IMR-90 (cell line): Measurements from ENCODE around the gene B3GNT5. TPM values are rescaled to one million over a fixed set of nuclear protein-coding genes. Genes with fewer than 3 reads are reported as not detected.

Experiments
- ATAC-seq: fragments of 200-7000 bp; cut with Tn5 transposase; 2 replicates; pipeline ENCODE4 v1.9.1; 2020; ENCODE audit warnings: low read depth, mild to moderate bottlenecking, moderate library complexity
- BruUV-seq: library from RNA; stranded (reverse); fragments of 400-500 nt; replicated peaks from 2 replicates; lab custom pipeline; 2021; lab: Mats Ljungman, UMichigan
- CTCF ChIA-PET: fragments of 300-600 bp; formaldehyde crosslinking; extraction: SDS; loops from one replicate; lab custom pipeline; 2021; ENCODE audit warnings: antibody characterized with exemption; lab: Yijun Ruan, JAX
- POLR2A ChIA-PET: fragments of 300-600 bp; sonication (Branson Sonifier 250); formaldehyde crosslinking; loops from one replicate; lab custom pipeline; 2022; ENCODE audit warnings: antibody characterized with exemption; ENCODE audit not compliant: unreplicated experiment; lab: Charles Lee
- DNase-seq: peaks from one replicate; pipeline ENCODE4 v3.0.0; 2013
- H2AFZ ChIP-seq: replicated peaks from 2 replicates; pipeline ENCODE3; 2013; ENCODE audit warnings: low read length, mild to moderate bottlenecking; ENCODE audit not compliant: poor library complexity
- H2AK5ac ChIP-seq: 2 replicates; pipeline ENCODE4 v1.6.1; 2013; ENCODE audit warnings: low read depth, low read length, inconsistent platforms
- H2AK9ac ChIP-seq: replicated peaks from 2 replicates; pipeline ENCODE3; 2013; ENCODE audit warnings: mild to moderate bottlenecking, low read depth, low read length, moderate library complexity; ENCODE audit not compliant: poor library complexity
- H2BK120ac ChIP-seq: 2 replicates; pipeline ENCODE4 v1.6.1; 2013; ENCODE audit warnings: low read depth, low read length, inconsistent platforms
- H2BK15ac ChIP-seq: 3 replicates; pipeline ENCODE4 v1.6.1; 2013; ENCODE audit warnings: low read depth, low read length, inconsistent platforms
- H2BK20ac ChIP-seq: 2 replicates; pipeline ENCODE4 v1.6.1; 2013; ENCODE audit warnings: low read depth, mild to moderate bottlenecking, inconsistent platforms, low read length, moderate library complexity
- H2BK5ac ChIP-seq: 2 replicates; pipeline ENCODE4 v1.6.1; 2013; ENCODE audit warnings: mild to moderate bottlenecking, low read depth, low read length, inconsistent platforms; ENCODE audit not compliant: poor library complexity, severe bottlenecking
- H3K14ac ChIP-seq: replicated peaks from 2 replicates; pipeline ENCODE4 v1.6.1; 2013; ENCODE audit warnings: low read depth, low read length, inconsistent platforms
- H3K18ac ChIP-seq: 2 replicates; pipeline ENCODE4 v1.6.1; 2013; ENCODE audit warnings: low read depth, low read length, control low read depth
- H3K23ac ChIP-seq: 2 replicates; pipeline ENCODE4 v1.6.1; 2013; ENCODE audit warnings: low read depth, low read length, inconsistent platforms
- H3K27ac ChIP-seq: 2 replicates; pipeline ENCODE4 v1.5.1; 2013; ENCODE audit warnings: mild to moderate bottlenecking, control low read depth, low read length; ENCODE audit not compliant: insufficient read depth
- H3K27me3 ChIP-seq: 2 replicates; pipeline ENCODE4 v1.6.1; 2013; ENCODE audit warnings: low read length; ENCODE audit not compliant: control insufficient read depth, insufficient read depth
- H3K36me3 ChIP-seq: 2 replicates; pipeline ENCODE4 v1.6.1; 2013; ENCODE audit warnings: low read length, mixed read lengths; ENCODE audit not compliant: control insufficient read depth, insufficient read depth
- H3K4ac ChIP-seq: 2 replicates; pipeline ENCODE4 v1.6.1; 2013; ENCODE audit warnings: low read depth, low read length, inconsistent platforms
- H3K4me1 ChIP-seq: 2 replicates; pipeline ENCODE4 v1.6.1; 2013; ENCODE audit warnings: low read length, mixed read lengths; ENCODE audit not compliant: control insufficient read depth, insufficient read depth
- H3K4me2 ChIP-seq: 2 replicates; pipeline ENCODE4 v1.6.1; 2013; ENCODE audit warnings: low read depth, mild to moderate bottlenecking, control low read depth, low read length, moderate library complexity
- H3K4me3 ChIP-seq: 2 replicates; pipeline ENCODE4 v1.5.1; 2013; ENCODE audit warnings: low read depth, mild to moderate bottlenecking, control low read depth, low read length, moderate library complexity; ENCODE audit not compliant: insufficient read depth
- H3K56ac ChIP-seq: 2 replicates; pipeline ENCODE4 v1.6.1; 2013; ENCODE audit warnings: low read length, inconsistent platforms; ENCODE audit not compliant: insufficient read depth; ENCODE audit errors: extremely low read depth
- H3K79me1 ChIP-seq, 2 experiments: 2 replicates each; pipeline ENCODE4 v1.6.1; 2013; ENCODE audit warnings: low read length in 2 of 2, inconsistent platforms in 1 of 2, low read depth in 1 of 2
- H3K9ac ChIP-seq: 2 replicates; pipeline ENCODE4 v1.6.1; 2013; ENCODE audit warnings: low read depth, low read length, control low read depth
- H3K9me1 ChIP-seq: 2 replicates; pipeline ENCODE4 v1.6.1; 2013; ENCODE audit warnings: low read length, inconsistent platforms; ENCODE audit not compliant: insufficient read depth
- H3K9me3 ChIP-seq: 2 replicates; pipeline ENCODE4 v1.6.1; 2013; ENCODE audit warnings: low read length; ENCODE audit not compliant: control insufficient read depth, insufficient read depth
- H4K20me1 ChIP-seq: 2 replicates; pipeline ENCODE4 v1.6.1; 2013; ENCODE audit warnings: low read length, inconsistent platforms; ENCODE audit not compliant: insufficient read depth
- H4K5ac ChIP-seq: 2 replicates; pipeline ENCODE4 v1.6.1; 2013; ENCODE audit warnings: mild to moderate bottlenecking, low read depth, low read length, control low read depth
- H4K8ac ChIP-seq, 2 experiments: 2 replicates each; pipeline ENCODE4 v1.6.1; 2013; ENCODE audit warnings: low read depth in 2 of 2, low read length in 2 of 2, control low read depth in 1 of 2, inconsistent platforms in 1 of 2
- H4K91ac ChIP-seq: 2 replicates; pipeline ENCODE4 v1.6.1; 2013; ENCODE audit warnings: low read depth, low read length, inconsistent platforms; ENCODE audit not compliant: insufficient read depth
- BHLHE40 ChIP-seq: fragments of 150-350 bp; IDR thresholded peaks from 2 replicates; pipeline ENCODE4 v1.6.1; 2016; ENCODE audit warnings: mild to moderate bottlenecking, low read depth, low read length
- CEBPB ChIP-seq: IDR thresholded peaks from 2 replicates; pipeline ENCODE4 v1.6.1; 2012; ENCODE audit warnings: low read depth, low read length, improper control_type of control experiment
- CHD1 ChIP-seq: IDR thresholded peaks from 2 replicates; pipeline ENCODE4 v1.6.1; 2012; ENCODE audit warnings: low read depth, low read length, improper control_type of control experiment
- CTCF ChIP-seq: conservative IDR thresholded peaks from 2 replicates; pipeline ENCODE4 v1.5.1; 2012; ENCODE audit warnings: mild to moderate bottlenecking, low read depth, low read length, improper control_type of control experiment
- FOS ChIP-seq: fragments of 150-350 bp; IDR thresholded peaks from 2 replicates; pipeline ENCODE4 v1.6.1; 2016; ENCODE audit warnings: low read depth, low read length
- MAFK ChIP-seq: IDR thresholded peaks from 2 replicates; pipeline ENCODE4 v1.6.1; 2012; ENCODE audit warnings: low read depth, low read length, improper control_type of control experiment
- MAZ ChIP-seq: IDR thresholded peaks from 2 replicates; pipeline ENCODE4 v1.6.1; 2012; ENCODE audit warnings: low read depth, mild to moderate bottlenecking, low read length, improper control_type of control experiment, moderate library complexity, borderline replicate concordance
- MXI1 ChIP-seq: IDR thresholded peaks from 2 replicates; pipeline ENCODE4 v1.6.1; 2012; ENCODE audit warnings: low read depth, mild to moderate bottlenecking, low read length, moderate library complexity, borderline replicate concordance
- NFE2L2 ChIP-seq: fragments of 150-350 bp; IDR thresholded peaks from 2 replicates; pipeline ENCODE4 v1.6.1; 2016; ENCODE audit warnings: low read depth, mild to moderate bottlenecking, low read length
- POLR2A ChIP-seq: IDR thresholded peaks from 2 replicates; pipeline ENCODE4 v1.6.1; 2012; ENCODE audit warnings: mild to moderate bottlenecking, low read depth, low read length
- RAD21 ChIP-seq: IDR thresholded peaks from 2 replicates; pipeline ENCODE4 v1.6.1; 2012; ENCODE audit warnings: low read length, improper control_type of control experiment
- RCOR1 ChIP-seq: IDR thresholded peaks from 2 replicates; pipeline ENCODE4 v1.6.1; 2012; ENCODE audit warnings: mild to moderate bottlenecking, low read length, improper control_type of control experiment; ENCODE audit not compliant: insufficient replicate concordance
- RFX5 ChIP-seq: IDR thresholded peaks from 2 replicates; pipeline ENCODE4 v1.8.0; 2012; ENCODE audit warnings: low read depth, mild to moderate bottlenecking, low read length, moderate library complexity
- SMC3 ChIP-seq: fragments of 150-350 bp; IDR thresholded peaks from 2 replicates; pipeline ENCODE4 v1.6.1; 2016; ENCODE audit warnings: low read depth, mild to moderate bottlenecking, antibody characterized with exemption, low read length, moderate library complexity
- USF2 ChIP-seq: fragments of 150-350 bp; IDR thresholded peaks from 2 replicates; pipeline ENCODE4 v1.6.1; 2017; ENCODE audit warnings: mild to moderate bottlenecking, antibody characterized with exemption, low read length, low read depth
- WGBS, 2 experiments: methylation state at CpG; one replicate each; pipeline versions ENCODE4 v1.1.5 to v1.1.7; 2013; ENCODE audit warnings: missing lambda C conversion rate in 2 of 2; ENCODE audit not compliant: insufficient read length in 1 of 2; ENCODE audit errors: extremely low coverage in 2 of 2; 5-methylcytosine and 5-hydroxymethylcytosine counted together
- dilution Hi-C: fragments of 300-500 bp; cut with HindIII; formaldehyde crosslinking; loops from one replicate; pipeline ENCODE4 v1.14.3; 2018; ENCODE audit warnings: low sequenced_read_pairs; ENCODE audit not compliant: unreplicated experiment
- in situ Hi-C: fragments of 300-500 bp; cut with MboI; formaldehyde crosslinking; loops from 3 replicates; pipeline ENCODE4 v1.14.3; 2019; ENCODE audit warnings: low sequenced_read_pairs, inconsistent platforms, mixed read lengths
- intact Hi-C: fragments of 100-400 bp; cut with micrococcal nuclease; formaldehyde crosslinking; loops from 2 replicates; pipeline ENCODE4 v1.10.0; 2022
- polyA plus RNA-seq, 3 experiments: library from polyadenylated mRNA; depleted of rRNA; stranded (reverse); fragments of >200 nt; gene quantifications; 2 replicates each; pipeline ENCODE4 v1.2.3, GENCODE V29; 2012; ENCODE audit warnings: low replicate concordance in 1 of 3
- total RNA-seq: library from RNA; depleted of rRNA; stranded (reverse); fragments of >200 nt; gene quantifications from 2 replicates; pipeline ENCODE4 v1.2.3, GENCODE V29; 2012

Gene B3GNT5
- total and polyA plus RNA-seq, 2 of the 4 experiments (the other 2 are of a cell fraction): 1.6 to 3.4 TPM

- H3K4me1 ChIP-seq: no peaks in the 10 kb centered on the region
- no peak overlapping the region for H3K9ac ChIP-seq
- H2BK15ac ChIP-seq: no peak overlapping the region
- no peaks in the 10 kb centered on the region; the same call in 1 of the 2 replicates for H4K20me1 ChIP-seq
- H2BK20ac ChIP-seq: no peak overlapping the region
- ChIA-PET POLR2A (no interaction called here), CTCF (interaction anchor here (1.2 kb wide), 1 partner anchor 9 kb away, joined by 4 read pairs; no protein-coding TSS in a partner anchor)
- no peaks in the 10 kb centered on the region for H3K36me3 ChIP-seq
- H3K27ac ChIP-seq: no peak overlapping the region
- no peaks in the 10 kb centered on the region for H3K79me1 ChIP-seq
- intact Hi-C loops (no loop called here), dilution Hi-C loops (no loop called here), in situ Hi-C loops (no loop called here)
- no peak for TF ChIP-seq CTCF
- no peak for TF ChIP-seq USF2
- no peak for TF ChIP-seq FOS
- no peak for TF ChIP-seq RAD21
- no peak for TF ChIP-seq SMC3
- no peak for TF ChIP-seq MAFK
- no peak for TF ChIP-seq RFX5
- no peak for TF ChIP-seq MAZ
- TF ChIP-seq NFE2L2: no peak
- no peak for TF ChIP-seq BHLHE40
- no peak for TF ChIP-seq POLR2A
- TF ChIP-seq CEBPB: no peak
- no peak for TF ChIP-seq MXI1
- TF ChIP-seq CHD1: no peak
- no peak for TF ChIP-seq RCOR1
- no peak overlapping the region for H4K91ac ChIP-seq
- no peak overlapping the region for H2BK120ac ChIP-seq
- no peak for DNase-seq
- H3K9me1 ChIP-seq: no peaks in the 10 kb centered on the region
- H3K9me3 ChIP-seq: no peaks in the 10 kb centered on the region
- no peak overlapping the region for H3K23ac ChIP-seq
- no peak for ATAC-seq
- no peak overlapping the region for H3K4me3 ChIP-seq
- no peak overlapping the region for H2BK5ac ChIP-seq
- H3K56ac ChIP-seq: no peak overlapping the region
- no peak overlapping the region for H2AFZ ChIP-seq
- H3K4ac ChIP-seq: no peak overlapping the region
- no TSS peak for BruUV-seq
- no peak overlapping the region for H4K5ac ChIP-seq
- no peak overlapping the region for H3K4me2 ChIP-seq
- H3K18ac ChIP-seq: no peak overlapping the region
- H4K8ac ChIP-seq: no peak overlapping the region
- H3K14ac ChIP-seq: no peak overlapping the region
- H3K27me3 ChIP-seq: peaks cover 2% of the 10 kb centered on the region; the same call in 1 of the 2 replicates
- H2AK5ac ChIP-seq: no peak overlapping the region
- WGBS, 2 experiments: no CpG with 5 or more reads among the region's 3 CpGs
- no peak overlapping the region for H2AK9ac ChIP-seq
Observed at GRCh38 chr3:183266454-183266853, 13.4 kb downstream of the B3GNT5 start.
